ENCODE data around the gene LPP. TPM values are rescaled to one million over a fixed set of nuclear protein-coding genes. Genes with fewer than 3 reads are reported as not detected.

LPP gene
- total and polyA plus RNA-seq, 2 of the 13 experiments (the other 11 are each of a cell fraction or from before 2014, with no cell fraction given): 19.2 to 29.9 TPM

DNA sequence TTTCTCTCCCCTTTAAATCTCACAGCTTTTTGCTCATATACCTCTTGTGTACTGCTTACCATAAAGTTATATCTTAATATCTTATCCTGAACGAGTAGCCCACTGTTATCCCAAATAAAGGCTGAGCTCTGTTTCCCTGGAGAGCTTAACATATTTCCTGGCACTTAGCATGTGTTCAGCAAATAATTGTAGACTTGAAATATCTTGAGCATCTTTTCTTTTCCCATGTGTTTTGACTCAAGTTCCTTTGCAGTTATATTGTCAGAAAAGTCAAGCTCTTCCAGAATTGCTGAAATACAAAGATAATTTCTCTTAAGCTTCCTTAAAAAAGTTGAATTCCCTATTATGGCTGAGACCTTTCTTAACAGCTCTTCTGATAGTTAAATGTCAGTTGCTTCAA lies 150.5 kb downstream of the LPP start:
- H3K4me1 ChIP-seq (ENCODE audit: insufficient read depth, low read length): peaks cover 70% of the 10 kb centered on the region
- DNase-seq (ENCODE audit: low spot score): no peak
- no peak overlapping the region for H2AFZ ChIP-seq (ENCODE audit: low read length)
- peaks cover 31% of the 10 kb centered on the region for H3K79me2 ChIP-seq (ENCODE audit: insufficient read depth, low read length)
- no peak overlapping the region for H3K4me3 ChIP-seq (replicated peaks in 1 of 3; ENCODE audit: insufficient read depth in 1 of 3, low read depth in 2 of 3, low read length in 3 of 3)
- no peak for ATAC-seq
- POLR2A ChIA-PET: interaction anchor here (0.9 to 1.8 kb wide), 2 partner anchors 10 to 301 kb away, joined by 3 to 8 read pairs; no protein-coding TSS in a partner anchor
- in situ Hi-C loops (cut with HindIII; ENCODE audit: extremely low pct_ligation_motif_present, low pct_unique_long_range_greater_than_20kb): no loop called here
- no TSS peak for BruUV-seq (replicated peaks)
- WGBS (ENCODE audit: low lambda C conversion rate): 88% methylated on average over 1 of the region's 1 CpG
- H4K20me1 ChIP-seq (ENCODE audit: insufficient read depth, low read length): no peaks in the 10 kb centered on the region
- no peaks in the 10 kb centered on the region for H3K36me3 ChIP-seq (replicated peaks in 1 of 2; ENCODE audit: control insufficient read depth in 1 of 2, insufficient read depth in 2 of 2, low read length in 2 of 2)
- no peak overlapping the region for H3K9ac ChIP-seq (ENCODE audit: insufficient read depth, low read depth, low read length)
- CTCF ChIA-PET (ENCODE audit: low intra/inter-chr PET ratio, low total read pairs): no interaction called here
- intact Hi-C loops (cut with micrococcal nuclease; ENCODE audit: unreplicated experiment): no loop called here
- H3K27ac ChIP-seq (ENCODE audit: extremely low read length, insufficient read depth, low read length): peak overlapping the region; percentile 37
- no peak for FAIRE-seq
- TF ChIP-seq, protein P1, sequence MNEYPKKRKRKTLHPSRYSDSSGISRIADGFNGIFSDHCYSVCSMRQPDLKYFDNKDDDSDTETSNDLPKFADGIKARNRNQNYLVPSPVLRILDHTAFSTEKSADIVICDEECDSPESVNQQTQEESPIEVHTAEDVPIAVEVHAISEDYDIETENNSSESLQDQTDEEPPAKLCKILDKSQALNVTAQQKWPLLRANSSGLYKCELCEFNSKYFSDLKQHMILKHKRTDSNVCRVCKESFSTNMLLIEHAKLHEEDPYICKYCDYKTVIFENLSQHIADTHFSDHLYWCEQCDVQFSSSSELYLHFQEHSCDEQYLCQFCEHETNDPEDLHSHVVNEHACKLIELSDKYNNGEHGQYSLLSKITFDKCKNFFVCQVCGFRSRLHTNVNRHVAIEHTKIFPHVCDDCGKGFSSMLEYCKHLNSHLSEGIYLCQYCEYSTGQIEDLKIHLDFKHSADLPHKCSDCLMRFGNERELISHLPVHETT (CRISPR knock-in tag; conservative IDR thresholded peaks at IDR 0.05): no peak
- no peak for TF ChIP-seq ARHGAP35 (CRISPR knock-in tag; IDR thresholded peaks at IDR 0.05; ENCODE audit: borderline replicate concordance)
- no peak for TF ChIP-seq NCOA1 (CRISPR knock-in tag; IDR thresholded peaks at IDR 0.05)
- TF ChIP-seq, protein P2, sequence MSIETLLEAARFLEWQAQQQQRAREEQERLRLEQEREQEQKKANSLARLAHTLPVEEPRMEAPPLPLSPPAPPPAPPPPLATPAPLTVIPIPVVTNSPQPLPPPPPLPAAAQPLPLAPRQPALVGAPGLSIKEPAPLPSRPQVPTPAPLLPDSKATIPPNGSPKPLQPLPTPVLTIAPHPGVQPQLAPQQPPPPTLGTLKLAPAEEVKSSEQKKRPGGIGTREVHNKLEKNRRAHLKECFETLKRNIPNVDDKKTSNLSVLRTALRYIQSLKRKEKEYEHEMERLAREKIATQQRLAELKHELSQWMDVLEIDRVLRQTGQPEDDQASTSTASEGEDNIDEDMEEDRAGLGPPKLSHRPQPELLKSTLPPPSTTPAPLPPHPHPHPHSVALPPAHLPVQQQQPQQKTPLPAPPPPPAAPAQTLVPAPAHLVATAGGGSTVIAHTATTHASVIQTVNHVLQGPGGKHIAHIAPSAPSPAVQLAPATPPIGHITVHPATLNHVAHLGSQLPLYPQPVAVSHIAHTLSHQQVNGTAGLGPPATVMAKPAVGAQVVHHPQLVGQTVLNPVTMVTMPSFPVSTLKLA (IDR thresholded peaks at IDR 0.05): no peak
- TF ChIP-seq ZSCAN21 (CRISPR knock-in tag; IDR thresholded peaks at IDR 0.05; ENCODE audit: borderline replicate concordance): no peak
- no peak for TF ChIP-seq SP4 (CRISPR knock-in tag; IDR thresholded peaks at IDR 0.05)
- TF ChIP-seq KLF12 (CRISPR knock-in tag; IDR thresholded peaks at IDR 0.05; ENCODE audit: borderline replicate concordance): no peak
- no peak for TF ChIP-seq TP53 (CRISPR knock-in tag; conservative IDR thresholded peaks at IDR 0.05)
- TF ChIP-seq PHF8 (CRISPR knock-in tag; IDR thresholded peaks at IDR 0.05): no peak
- TF ChIP-seq ZFP41 (CRISPR knock-in tag; IDR thresholded peaks at IDR 0.05; ENCODE audit: borderline replicate concordance): no peak
- no peak for TF ChIP-seq HOXA5 (CRISPR knock-in tag; IDR thresholded peaks at IDR 0.05)
- TF ChIP-seq ZNF235 (CRISPR knock-in tag; IDR thresholded peaks at IDR 0.05; ENCODE audit: borderline replicate concordance): no peak
- TF ChIP-seq ZNF564 (CRISPR knock-in tag; IDR thresholded peaks at IDR 0.05): no peak
- TF ChIP-seq CAMTA2 (CRISPR knock-in tag; IDR thresholded peaks at IDR 0.05; ENCODE audit: borderline replicate concordance): no peak
- no peak for TF ChIP-seq TARDBP (CRISPR knock-in tag; IDR thresholded peaks at IDR 0.05)
- TF ChIP-seq, protein P3, sequence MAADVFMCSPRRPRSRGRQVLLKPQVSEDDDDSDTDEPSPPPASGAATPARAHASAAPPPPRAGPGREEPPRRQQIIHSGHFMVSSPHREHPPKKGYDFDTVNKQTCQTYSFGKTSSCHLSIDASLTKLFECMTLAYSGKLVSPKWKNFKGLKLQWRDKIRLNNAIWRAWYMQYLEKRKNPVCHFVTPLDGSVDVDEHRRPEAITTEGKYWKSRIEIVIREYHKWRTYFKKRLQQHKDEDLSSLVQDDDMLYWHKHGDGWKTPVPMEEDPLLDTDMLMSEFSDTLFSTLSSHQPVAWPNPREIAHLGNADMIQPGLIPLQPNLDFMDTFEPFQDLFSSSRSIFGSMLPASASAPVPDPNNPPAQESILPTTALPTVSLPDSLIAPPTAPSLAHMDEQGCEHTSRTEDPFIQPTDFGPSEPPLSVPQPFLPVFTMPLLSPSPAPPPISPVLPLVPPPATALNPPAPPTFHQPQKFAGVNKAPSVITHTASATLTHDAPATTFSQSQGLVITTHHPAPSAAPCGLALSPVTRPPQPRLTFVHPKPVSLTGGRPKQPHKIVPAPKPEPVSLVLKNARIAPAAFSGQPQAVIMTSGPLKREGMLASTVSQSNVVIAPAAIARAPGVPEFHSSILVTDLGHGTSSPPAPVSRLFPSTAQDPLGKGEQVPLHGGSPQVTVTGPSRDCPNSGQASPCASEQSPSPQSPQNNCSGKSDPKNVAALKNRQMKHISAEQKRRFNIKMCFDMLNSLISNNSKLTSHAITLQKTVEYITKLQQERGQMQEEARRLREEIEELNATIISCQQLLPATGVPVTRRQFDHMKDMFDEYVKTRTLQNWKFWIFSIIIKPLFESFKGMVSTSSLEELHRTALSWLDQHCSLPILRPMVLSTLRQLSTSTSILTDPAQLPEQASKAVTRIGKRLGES (CRISPR knock-in tag; IDR thresholded peaks at IDR 0.05; ENCODE audit: borderline replicate concordance): no peak
- TF ChIP-seq, protein P4, sequence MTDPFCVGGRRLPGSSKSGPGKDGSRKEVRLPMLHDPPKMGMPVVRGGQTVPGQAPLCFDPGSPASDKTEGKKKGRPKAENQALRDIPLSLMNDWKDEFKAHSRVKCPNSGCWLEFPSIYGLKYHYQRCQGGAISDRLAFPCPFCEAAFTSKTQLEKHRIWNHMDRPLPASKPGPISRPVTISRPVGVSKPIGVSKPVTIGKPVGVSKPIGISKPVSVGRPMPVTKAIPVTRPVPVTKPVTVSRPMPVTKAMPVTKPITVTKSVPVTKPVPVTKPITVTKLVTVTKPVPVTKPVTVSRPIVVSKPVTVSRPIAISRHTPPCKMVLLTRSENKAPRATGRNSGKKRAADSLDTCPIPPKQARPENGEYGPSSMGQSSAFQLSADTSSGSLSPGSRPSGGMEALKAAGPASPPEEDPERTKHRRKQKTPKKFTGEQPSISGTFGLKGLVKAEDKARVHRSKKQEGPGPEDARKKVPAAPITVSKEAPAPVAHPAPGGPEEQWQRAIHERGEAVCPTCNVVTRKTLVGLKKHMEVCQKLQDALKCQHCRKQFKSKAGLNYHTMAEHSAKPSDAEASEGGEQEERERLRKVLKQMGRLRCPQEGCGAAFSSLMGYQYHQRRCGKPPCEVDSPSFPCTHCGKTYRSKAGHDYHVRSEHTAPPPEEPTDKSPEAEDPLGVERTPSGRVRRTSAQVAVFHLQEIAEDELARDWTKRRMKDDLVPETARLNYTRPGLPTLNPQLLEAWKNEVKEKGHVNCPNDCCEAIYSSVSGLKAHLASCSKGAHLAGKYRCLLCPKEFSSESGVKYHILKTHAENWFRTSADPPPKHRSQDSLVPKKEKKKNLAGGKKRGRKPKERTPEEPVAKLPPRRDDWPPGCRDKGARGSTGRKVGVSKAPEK (CRISPR knock-in tag; IDR thresholded peaks at IDR 0.05; ENCODE audit: borderline replicate concordance): no peak
- no peaks in the 10 kb centered on the region for H3K9me3 ChIP-seq (ENCODE audit: low read length)
- H3K4me2 ChIP-seq (ENCODE audit: low read depth, low read length): no peak overlapping the region
- H3K27me3 ChIP-seq (ENCODE audit: control insufficient read depth in 1 of 2, insufficient read depth in 2 of 2, low read length in 2 of 2): no peaks in the 10 kb centered on the region
